A549 (cell line): ENCODE data around the gene EFNA3. TPM values are rescaled to one million over a fixed set of nuclear protein-coding genes. Genes with fewer than 3 reads are reported as not detected.

Source experiments
- ATAC-seq, 2 experiments: fragments of 200-7000 bp in 1 of 2; fragments of >200 bp in 1 of 2; cut with Nextera tagmentation in 1 of 2; cut with Tn5 transposase in 1 of 2; 3 replicates each; pipeline versions ENCODE4 v1.8.0 to v1.9.1; 2018 to 2020; ENCODE audit warnings: mild to moderate bottlenecking in 1 of 2, moderate library complexity in 1 of 2
- CTCF ChIA-PET: fragments of 300-600 bp; sonication (Branson Sonifier 250); formaldehyde crosslinking; extraction: SDS; loops from one replicate; lab custom pipeline; 2021; ENCODE audit warnings: antibody characterized with exemption, inconsistent platforms; lab: Yijun Ruan, JAX
- POLR2A ChIA-PET: fragments of 350-600 bp; formaldehyde crosslinking; extraction: SDS; loops from one replicate; lab custom pipeline; 2021; ENCODE audit warnings: antibody characterized with exemption, inconsistent platforms; lab: Yijun Ruan, JAX
- DNase-seq, 2 experiments: peaks; one replicate each; pipeline versions ENCODE4 v3.0.0 to v3.0.0-alpha.2; 2011 to 2016; ENCODE audit warnings: low read depth in 1 of 2, low spot score in 1 of 2
- FAIRE-seq: peaks from 2 replicates; lab custom pipeline; 2011; peaks lifted over from hg19 to GRCh38; lab: Jason Lieb, UNC
- H3K27ac ChIP-seq, 2 experiments: fragments of >200 bp; sonication (Bioruptor Twin); formaldehyde crosslinking; 3 replicates each; pipeline ENCODE4 v1.5.1; 2016 to 2017
- H3K4me1 ChIP-seq: fragments of >200 bp; sonication (Bioruptor Twin); formaldehyde crosslinking; 3 replicates; pipeline ENCODE4 v1.6.1; 2016
- H3K4me2 ChIP-seq: fragments of >200 bp; sonication (Bioruptor Twin); formaldehyde crosslinking; 3 replicates; pipeline ENCODE4 v1.6.1; 2016
- H3K4me3 ChIP-seq: fragments of >200 bp; sonication (Bioruptor Twin); formaldehyde crosslinking; 3 replicates; pipeline ENCODE4 v1.5.1; 2016
- H3K9me3 ChIP-seq: fragments of >200 bp; sonication (Bioruptor Twin); formaldehyde crosslinking; 3 replicates; pipeline ENCODE4 v1.6.1; 2016
- BHLHE40 ChIP-seq: IDR thresholded peaks from 2 replicates; pipeline ENCODE4 v1.6.1; 2012; ENCODE audit warnings: low read depth, low read length, inconsistent platforms
- CHD4 ChIP-seq: fragments of 200-600 bp; sonication (generic); IDR thresholded peaks from 2 replicates; pipeline ENCODE4 v1.6.1; 2016; ENCODE audit warnings: antibody characterized with exemption, mild to moderate bottlenecking, borderline replicate concordance
- CTCF ChIP-seq: fragments of >200 bp; sonication (Bioruptor Twin); formaldehyde crosslinking; IDR thresholded peaks from 3 replicates; pipeline ENCODE4 v1.5.1; 2016
- EP300 ChIP-seq, 2 experiments: fragments of >200 bp; sonication (Bioruptor Twin); formaldehyde crosslinking; IDR thresholded peaks; 2 replicates in 1 of 2; 3 replicates in 1 of 2; pipeline ENCODE4 v1.6.1; 2016 to 2017
- HDAC2 ChIP-seq: fragments of 200-600 bp; sonication (generic); IDR thresholded peaks from 2 replicates; pipeline ENCODE4 v1.6.1; 2016
- JUN ChIP-seq, 2 experiments: fragments of >200 bp; sonication (Bioruptor Twin); formaldehyde crosslinking; IDR thresholded peaks; 2 replicates in 1 of 2; 3 replicates in 1 of 2; pipeline ENCODE4 v1.6.1; 2016 to 2017
- MYC ChIP-seq: IDR thresholded peaks from 2 replicates; pipeline ENCODE4 v1.6.1; 2012; ENCODE audit warnings: mild to moderate bottlenecking, inconsistent platforms, low read length, improper control_type of control experiment, borderline replicate concordance
- NPAS2 ChIP-seq: fragments of 250-450 bp; sonication (Bioruptor Pico); IDR thresholded peaks from 2 replicates; pipeline ENCODE4 v1.8.0; 2022; ENCODE audit warnings: mild to moderate bottlenecking, moderate library complexity, borderline replicate concordance
- NR3C1 ChIP-seq: fragments of >200 bp; sonication (Bioruptor Twin); formaldehyde crosslinking; IDR thresholded peaks from 3 replicates; pipeline ENCODE4 v1.6.1; 2017
- POLR2A ChIP-seq: IDR thresholded peaks from 2 replicates; pipeline ENCODE4 v1.6.1; 2012; ENCODE audit warnings: mild to moderate bottlenecking, low read length
- SMC3 ChIP-seq: fragments of >200 bp; sonication (Bioruptor Twin); formaldehyde crosslinking; IDR thresholded peaks from 3 replicates; pipeline ENCODE4 v1.6.1; 2018; ENCODE audit warnings: inconsistent platforms
- ZC3H11A ChIP-seq: fragments of 450-650 bp; IDR thresholded peaks from 2 replicates; pipeline ENCODE4 v1.6.1; 2014; ENCODE audit warnings: antibody characterized with exemption, mild to moderate bottlenecking
- ZFP36 ChIP-seq: fragments of 450-650 bp; IDR thresholded peaks from 2 replicates; pipeline ENCODE4 v1.6.1; 2014; ENCODE audit warnings: borderline replicate concordance; ENCODE audit not compliant: partially characterized antibody
- ZNF302 ChIP-seq: fragments of 250-450 bp; sonication (Bioruptor Pico); IDR thresholded peaks from 2 replicates; pipeline ENCODE4 v1.9.0; 2021; ENCODE audit warnings: inconsistent platforms, mild to moderate bottlenecking, moderate library complexity
- whole genome bisulfite sequencing: methylation state at CpG from one replicate; pipeline ENCODE4 v1.1.6; 2017; ENCODE audit errors: missing lambda C conversion rate; 5-methylcytosine and 5-hydroxymethylcytosine counted together
- polyA plus RNA-seq, 4 experiments: library from polyadenylated mRNA; depleted of rRNA in 3 of 4; stranded (reverse); fragments of >200 nt; fragmentation: RNase III in 1 of 4; extraction: RNeasy Plus Mini Kit Qiagen cat#74134 plus additional on column Dnase treatment in 1 of 4; gene quantifications; 2 replicates in 3 of 4; 3 replicates in 1 of 4; pipeline ENCODE4 v1.2.3, GENCODE V29; 2011 to 2017
- TF ChIP-seq, protein P1 (sequence below): fragments of 250-450 bp; sonication (Bioruptor Pico); IDR thresholded peaks from 2 replicates; pipeline ENCODE4 v1.5.0; 2021; ENCODE audit warnings: mild to moderate bottlenecking, moderate library complexity, borderline replicate concordance

Gene EFNA3
- polyA plus RNA-seq, 2 of the 4 experiments (the other 2 are of a cell fraction), result 1.9 to 2.7 TPM

DNA sequence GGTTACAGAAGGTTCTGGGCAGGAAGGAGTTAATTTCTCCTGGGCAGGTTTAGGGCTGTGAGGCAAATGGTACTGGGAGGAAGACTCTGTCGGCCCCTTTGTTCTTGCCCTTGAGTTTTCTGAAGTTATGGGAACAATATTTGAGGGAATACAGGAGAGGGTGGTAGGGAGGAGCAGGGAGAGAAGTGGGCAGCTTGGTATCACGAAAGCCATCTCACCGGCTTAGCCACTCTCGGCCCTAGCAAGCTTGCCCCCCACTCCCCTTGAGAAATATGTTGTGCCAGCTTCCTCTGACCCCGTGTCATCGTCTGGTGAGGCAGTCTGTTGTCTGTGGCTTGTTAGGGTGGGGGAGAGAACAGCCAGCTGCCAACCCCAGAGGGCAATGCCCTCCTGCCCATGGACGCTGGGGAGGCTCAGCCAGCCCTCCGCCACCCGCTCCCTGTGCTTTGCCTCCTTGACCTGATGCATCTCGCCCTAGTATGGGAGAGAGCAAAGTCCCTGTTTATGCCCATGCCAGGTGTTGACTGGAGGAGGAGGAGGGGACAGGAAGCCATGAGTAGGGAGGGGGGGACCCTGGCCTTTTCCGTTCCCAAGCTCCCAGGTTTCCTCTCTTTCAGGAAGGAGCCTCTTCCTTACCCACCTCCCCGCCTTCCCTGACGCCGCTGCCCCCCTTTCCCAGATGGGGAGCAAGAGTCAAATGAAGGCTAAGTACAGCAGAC, 50.3 kb downstream of the EFNA3 start:
- ATAC-seq, result peak in 1 of 2 experiments; percentile 2; a peak in 2 of 6 replicates
- Histone ChIP-seq H3K27ac (peak overlapping the region; percentile 80 to 90), H3K4me2 (peak overlapping the region; percentile 89), H3K4me1 (peaks cover 60% of the 10 kb centered on the region), H3K4me3 (peak overlapping the region; percentile 55), H3K9me3 (no peaks in the 10 kb centered on the region)
- CTCF ChIA-PET, result interaction anchor here (0.9 to 19.7 kb wide), 10 partner anchors 8 to 85 kb away, joined by 3 to 309 read pairs (median 4); partner anchors contain the start of gene KRTCAP2
- FAIRE-seq, result no peak
- no peak for TF ChIP-seq CTCF
- TF ChIP-seq JUN (IDR thresholded peaks at IDR 0.05), result 0 out of 5 replicates have a peak, but pooled peaks of 1 of the 2 experiments have one; percentile 18
- POLR2A ChIA-PET, result interaction anchor here (0.6 to 1.1 kb wide), 2 partner anchors 21 to 145 kb away, joined by 3 to 5 read pairs; partner anchors contain the start of gene CLK2
- peak in 1 of 2 experiments; percentile 42 for DNase-seq
- 9% methylated on average over 14 of the region's 14 CpGs for WGBS

- Histone ChIP-seq H3K4me3 (peak overlapping the region; percentile 55), H3K4me2 (peak overlapping the region; percentile 89), H3K27ac (peak overlapping the region; percentile 80 to 90), H3K9me3 (no peaks in the 10 kb centered on the region), H3K4me1 (peaks cover 55% of the 10 kb centered on the region)
- ChIA-PET CTCF (interaction anchor here (0.8 to 19.7 kb wide), 11 partner anchors 10 to 795 kb away, joined by 3 to 309 read pairs (median 4); partner anchors contain the start of genes ADAM15 and KRTCAP2), POLR2A (no interaction called here)
- ATAC-seq (no peak), DNase-seq (no peak), FAIRE-seq (no peak)
- 83% methylated on average over 4 of the region's 6 CpGs for WGBS
- no peak for TF ChIP-seq CHD4
- TF ChIP-seq ZNF302 (CRISPR knock-in tag), result no peak
- no peak for TF ChIP-seq ZC3H11A
- TF ChIP-seq EP300 (IDR thresholded peaks at IDR 0.05), result no peak
- no peak for TF ChIP-seq MYC
- TF ChIP-seq HDAC2, result no peak
- TF ChIP-seq, protein P1, sequence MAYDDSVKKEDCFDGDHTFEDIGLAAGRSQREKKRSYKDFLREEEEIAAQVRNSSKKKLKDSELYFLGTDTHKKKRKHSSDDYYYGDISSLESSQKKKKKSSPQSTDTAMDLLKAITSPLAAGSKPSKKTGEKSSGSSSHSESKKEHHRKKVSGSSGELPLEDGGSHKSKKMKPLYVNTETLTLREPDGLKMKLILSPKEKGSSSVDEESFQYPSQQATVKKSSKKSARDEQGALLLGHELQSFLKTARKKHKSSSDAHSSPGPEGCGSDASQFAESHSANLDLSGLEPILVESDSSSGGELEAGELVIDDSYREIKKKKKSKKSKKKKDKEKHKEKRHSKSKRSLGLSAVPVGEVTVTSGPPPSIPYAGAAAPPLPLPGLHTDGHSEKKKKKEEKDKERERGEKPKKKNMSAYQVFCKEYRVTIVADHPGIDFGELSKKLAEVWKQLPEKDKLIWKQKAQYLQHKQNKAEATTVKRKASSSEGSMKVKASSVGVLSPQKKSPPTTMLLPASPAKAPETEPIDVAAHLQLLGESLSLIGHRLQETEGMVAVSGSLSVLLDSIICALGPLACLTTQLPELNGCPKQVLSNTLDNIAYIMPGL (CRISPR knock-in tag), result no peak
- no peak for TF ChIP-seq CTCF
- TF ChIP-seq SMC3, result no peak
- no peak for TF ChIP-seq NPAS2 (CRISPR knock-in tag)
- no peak for TF ChIP-seq NR3C1
- no peak for TF ChIP-seq BHLHE40
- no peak for TF ChIP-seq POLR2A
Measured at GRCh38 chr1:155130272-155131006, 51.8 kb downstream of the EFNA3 start.

DNA sequence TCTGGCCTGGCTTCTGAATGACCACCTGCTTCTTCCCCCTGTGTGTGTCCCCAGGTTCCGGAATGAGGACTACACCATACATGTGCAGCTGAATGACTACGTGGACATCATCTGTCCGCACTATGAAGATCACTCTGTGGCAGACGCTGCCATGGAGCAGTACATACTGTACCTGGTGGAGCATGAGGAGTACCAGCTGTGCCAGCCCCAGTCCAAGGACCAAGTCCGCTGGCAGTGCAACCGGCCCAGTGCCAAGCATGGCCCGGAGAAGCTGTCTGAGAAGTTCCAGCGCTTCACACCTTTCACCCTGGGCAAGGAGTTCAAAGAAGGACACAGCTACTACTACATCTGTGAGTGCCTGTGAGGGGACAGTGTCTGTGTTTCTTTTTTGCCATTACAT, 52.6 kb downstream of the EFNA3 start:
- no peaks in the 10 kb centered on the region for H3K9me3 ChIP-seq
- CTCF ChIA-PET, result interaction anchor here (0.8 to 19.7 kb wide), 9 partner anchors 11 to 119 kb away, joined by 3 to 309 read pairs (median 5); partner anchors contain the start of genes ADAM15 and KRTCAP2
- no peak for ATAC-seq
- POLR2A ChIA-PET, result no interaction called here
- DNase-seq, result no peak
- no peak for FAIRE-seq
- H3K4me3 ChIP-seq, result no peak overlapping the region
- TF ChIP-seq ZC3H11A, result no peak
- no peak for TF ChIP-seq ZFP36
- TF ChIP-seq, all 56 proteins: peak for 0
- Histone ChIP-seq H3K4me2 (peak overlapping the region; percentile 89; the same call in 1 of the 3 replicates), H3K4me1 (peaks cover 47% of the 10 kb centered on the region), H3K27ac (no peak overlapping the region)
- 99% methylated on average over 8 of the region's 8 CpGs for WGBS
